HTR-8/SVneo (cell line): ENCODE results near the gene C16orf87.

Experiments used
- DNase-seq: peaks from one replicate; pipeline ENCODE4 v3.0.0; 2011; ENCODE audit warnings: low spot score, mixed read lengths; ENCODE audit not compliant: insufficient read length
- FAIRE-seq: peaks from 2 replicates; lab custom pipeline; 2011; peaks lifted over from hg19 to GRCh38; lab: Jason Lieb, UNC

The C16orf87 gene

GRCh38 chr16:46763147-46763546 lies 67.8 kb downstream of the C16orf87 start:
- no peak for FAIRE-seq
- DNase-seq, result no peak

DNA sequence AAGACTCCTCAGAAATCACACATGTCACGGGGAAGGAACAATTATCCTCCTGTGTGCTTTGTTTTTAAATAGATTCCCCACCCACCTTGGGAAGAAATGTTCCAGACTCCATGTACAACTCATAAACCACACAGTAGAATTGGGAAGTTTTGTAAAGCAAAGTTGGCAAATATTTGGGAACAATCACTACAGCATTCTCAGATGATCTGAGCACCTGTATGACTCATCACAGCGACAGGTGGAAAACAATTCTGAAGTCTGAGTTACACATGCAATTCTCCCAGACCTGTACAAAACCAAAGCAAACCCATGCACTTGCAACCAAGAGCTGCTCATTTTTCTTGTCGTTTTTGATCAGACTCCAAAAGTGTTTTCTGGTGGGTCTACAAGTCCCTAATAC lies 68.4 kb downstream of the C16orf87 start:
- DNase-seq (no peak), FAIRE-seq (no peak)

DNA sequence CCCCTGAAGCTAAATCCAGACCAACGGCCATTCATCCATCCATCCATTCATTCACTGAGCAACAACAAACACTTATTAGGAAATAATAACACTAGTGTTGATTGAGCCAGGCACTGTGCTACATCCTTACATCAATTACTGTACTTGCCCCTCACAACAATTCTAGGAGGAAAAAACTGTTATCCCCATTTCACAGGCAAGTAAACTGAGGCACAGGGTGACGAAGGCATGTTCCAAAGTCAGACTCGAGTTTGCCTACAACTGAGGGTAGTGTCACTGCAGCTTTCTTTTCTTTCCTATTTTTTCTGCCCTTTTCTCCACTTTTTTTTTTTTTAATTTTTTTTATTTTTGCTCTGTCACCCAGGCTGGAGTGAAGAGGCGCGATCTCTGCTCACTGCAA lies 71.7 kb downstream of the C16orf87 start:
- FAIRE-seq (no peak), DNase-seq (no peak)

DNA sequence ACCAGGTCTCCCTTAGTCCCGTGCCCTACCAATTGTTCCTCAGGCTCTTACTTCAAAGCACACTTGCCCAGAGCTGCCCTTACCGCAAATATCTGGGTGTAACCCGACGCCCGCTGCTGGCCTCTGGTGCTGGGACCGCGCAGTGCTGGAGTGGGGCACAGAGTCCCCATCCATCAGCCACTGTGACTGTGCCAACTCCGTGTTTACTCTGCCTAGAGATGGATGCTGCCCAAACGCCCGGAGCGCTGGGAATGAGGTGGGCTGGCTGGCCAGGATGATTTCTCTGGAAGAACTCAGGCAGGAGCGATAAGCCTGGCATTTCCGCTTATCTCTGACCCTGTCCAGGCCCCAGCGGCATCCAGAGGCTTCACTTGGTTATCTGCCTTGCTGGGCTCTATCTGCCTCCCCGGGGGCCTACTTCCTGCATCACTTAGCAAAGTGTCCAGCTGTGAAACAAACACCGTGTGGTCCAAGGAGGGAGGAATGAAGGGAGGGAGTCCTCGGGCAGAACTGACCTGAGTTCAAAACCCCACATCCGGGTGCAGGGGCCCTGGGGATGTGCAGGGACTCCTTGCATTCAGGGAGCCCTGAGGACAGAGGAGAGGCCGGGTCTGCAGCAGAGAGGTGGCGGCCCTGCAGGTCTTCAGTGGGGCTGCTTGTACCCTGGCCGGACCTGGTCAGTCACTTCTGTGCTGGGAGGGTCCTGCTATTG lies 73.5 kb downstream of the C16orf87 start:
- FAIRE-seq (no peak), DNase-seq (no peak)

DNA sequence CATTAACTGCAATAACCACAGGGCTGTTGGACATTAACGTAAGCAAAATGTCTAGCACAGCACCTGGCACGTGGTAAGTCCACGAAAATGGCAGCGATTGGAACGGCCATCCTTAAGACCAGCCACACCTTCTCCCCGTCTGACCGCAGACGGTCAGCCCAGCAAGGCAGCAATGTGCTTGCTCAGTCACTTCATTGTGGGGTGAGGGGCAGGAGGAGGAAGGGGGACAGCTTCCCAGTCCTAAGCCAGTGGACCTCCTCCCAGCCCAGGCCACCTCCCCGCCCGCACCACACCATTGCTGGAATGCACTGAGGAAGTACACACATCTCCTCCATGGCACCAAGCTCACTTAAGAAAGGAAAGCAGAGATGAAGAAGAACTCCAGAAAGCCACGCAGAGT lies 74.2 kb downstream of the C16orf87 start:
- FAIRE-seq (no peak), DNase-seq (no peak)

DNA sequence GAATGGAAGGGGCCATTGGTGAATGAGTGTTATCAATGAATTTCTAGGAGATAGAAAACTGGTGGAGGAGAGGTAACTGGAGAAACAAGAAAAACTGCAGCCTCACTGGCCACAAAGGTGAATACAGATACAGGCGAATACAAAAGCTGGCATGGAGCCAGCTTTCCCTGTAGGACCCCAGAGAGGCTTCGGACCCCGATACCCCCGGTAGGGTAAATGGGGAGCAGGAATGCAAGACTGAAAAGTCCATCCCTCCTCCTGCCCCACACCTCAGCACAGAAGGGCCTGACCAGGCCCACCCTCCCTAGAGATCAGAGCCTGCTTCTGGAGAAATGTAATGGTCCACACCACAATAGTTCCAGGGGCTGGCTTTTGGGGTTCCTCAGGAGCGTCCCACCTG lies 78.0 kb downstream of the C16orf87 start:
- DNase-seq (no peak), FAIRE-seq (no peak)

- FAIRE-seq, result no peak
- DNase-seq, result no peak
Measured at GRCh38 chr16:46751381-46751780, 79.6 kb downstream of the C16orf87 start.

DNA sequence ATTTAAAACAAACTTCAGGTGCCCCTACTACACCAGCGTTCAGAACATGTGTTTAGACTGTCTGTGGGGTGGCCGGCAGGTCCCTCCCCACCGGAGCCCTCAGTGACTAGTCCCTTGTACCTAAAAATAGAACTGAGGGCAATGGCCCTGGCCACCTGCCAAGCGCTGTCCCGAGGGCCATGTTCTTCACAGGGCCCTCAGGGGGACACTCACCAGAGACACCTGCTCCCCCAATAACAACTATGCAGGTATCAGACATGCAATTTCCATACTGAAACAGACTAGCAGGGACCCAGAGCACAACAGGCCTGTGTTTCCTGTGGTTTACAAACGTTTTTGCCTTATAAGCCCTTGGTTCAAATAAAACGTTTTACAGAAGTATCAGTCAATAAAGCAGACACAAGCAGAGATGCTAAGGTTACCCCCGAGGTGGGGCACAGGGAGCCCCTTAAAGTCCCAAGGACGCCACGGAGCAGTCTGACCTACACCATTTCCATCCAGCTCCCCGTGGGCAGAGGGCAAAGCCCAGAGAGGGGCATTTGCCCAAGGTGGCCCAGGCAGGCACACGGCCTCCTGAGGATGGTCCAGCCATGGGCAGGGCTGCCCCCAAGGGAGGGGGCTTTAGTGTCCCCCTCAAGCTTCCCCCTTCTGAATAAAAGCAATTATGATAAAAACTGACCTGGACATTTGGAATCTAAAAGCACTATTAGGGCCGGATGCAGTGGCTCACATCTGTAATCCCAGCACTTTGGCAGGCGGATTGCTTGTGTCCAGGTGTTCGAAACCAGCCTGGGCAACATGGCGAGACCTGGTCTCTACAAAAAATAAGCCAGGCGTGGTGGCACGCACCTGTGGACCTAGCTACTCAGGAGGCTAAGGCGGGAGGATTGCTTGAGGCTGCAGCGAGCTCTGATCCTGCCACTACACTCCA lies 81.9 kb downstream of the C16orf87 start:
- no peak for FAIRE-seq
- no peak for DNase-seq

DNA sequence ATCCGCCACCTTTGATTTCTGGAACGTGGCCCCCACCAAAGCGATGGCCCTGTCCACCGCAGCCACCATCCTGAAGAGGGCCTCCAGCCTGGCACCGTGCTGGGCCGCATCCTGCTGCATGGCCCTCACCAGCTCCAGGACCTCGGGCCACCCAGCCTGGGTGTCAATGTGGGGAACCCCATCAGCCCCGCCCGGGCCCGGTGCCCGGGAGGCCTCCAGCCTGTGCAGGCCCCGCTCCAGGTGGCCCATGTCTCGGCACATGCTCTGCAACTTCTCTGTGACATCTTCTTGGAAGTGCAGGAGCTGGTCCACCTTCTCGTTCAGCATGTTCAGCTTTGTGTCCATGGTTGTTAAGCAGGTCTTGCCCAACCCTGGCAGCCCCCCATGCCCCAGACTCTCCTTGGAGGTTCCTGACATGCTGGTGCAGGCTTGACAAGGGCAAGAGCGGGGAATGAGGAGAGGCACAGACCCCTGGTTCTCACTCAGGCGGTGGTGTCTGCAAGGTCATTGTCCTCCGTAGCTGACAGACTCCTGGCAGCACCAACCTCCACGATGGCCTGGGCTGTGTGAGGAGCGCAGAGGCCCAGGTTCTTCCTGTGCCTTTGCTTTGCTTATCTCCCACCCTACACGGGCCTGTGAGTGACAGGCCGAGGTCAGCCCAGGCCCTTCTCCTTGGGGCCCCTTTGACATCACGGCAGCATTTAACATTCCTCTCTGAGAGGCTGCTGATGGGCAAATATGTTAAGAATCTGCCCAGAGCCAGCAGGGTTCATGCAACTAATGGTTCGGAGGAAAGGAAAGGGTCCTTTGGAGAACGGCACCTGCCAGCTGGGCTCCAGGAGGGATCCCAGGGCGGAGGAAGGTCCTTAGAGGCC lies 83.0 kb downstream of the C16orf87 start, which contains the start of gene MYLK3:
TSS of gene MYLK3 (minus strand) at position 568 of the 875 bp plus-strand sequence. CDS start at position 417, 151 bp downstream.
- DNase-seq (peak; percentile 60), FAIRE-seq (peak; percentile 52)

GRCh38 chr16:46746821-46747776 lies 83.9 kb downstream of the C16orf87 start:
- FAIRE-seq (no peak), DNase-seq (peak; percentile 48)
